ENCODE data around the gene KCNQ5.

KCNQ5 gene

DNA sequence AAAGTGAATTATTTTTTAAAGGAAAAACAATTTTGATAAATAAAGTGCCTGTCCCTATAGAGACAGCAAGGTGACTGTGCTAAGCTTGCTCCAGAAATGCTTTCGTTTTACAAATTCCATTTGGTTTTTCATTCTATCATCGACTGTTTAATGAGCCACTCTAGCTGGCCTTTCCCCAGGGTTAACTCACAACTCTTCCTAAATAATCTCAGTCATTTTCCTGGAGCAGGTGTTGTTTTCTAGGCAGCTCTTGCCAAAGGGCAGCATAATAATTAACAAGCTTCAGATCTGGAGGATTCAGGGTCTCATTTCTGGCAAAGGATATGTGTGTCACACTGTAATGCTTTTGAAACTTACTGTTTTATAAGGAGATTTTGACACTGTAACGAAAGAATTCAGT is 419.2 kb downstream of the KCNQ5 start:
- Histone ChIP-seq H3K36me3 (no peaks in the 10 kb centered on the region; the same call in 1 of the 2 replicates), H3K27ac (no peak overlapping the region), H3K4me3 (ENCODE audit: low read depth, low read length) (no peak overlapping the region), H3K27me3 (ENCODE audit: insufficient read depth, low read depth, severe bottlenecking) (no peaks in the 10 kb centered on the region), H3K9me3 (ENCODE audit: severe bottlenecking) (peaks cover 7% of the 10 kb centered on the region)
- no peak for DNase-seq
- TF ChIP-seq, protein P1, sequence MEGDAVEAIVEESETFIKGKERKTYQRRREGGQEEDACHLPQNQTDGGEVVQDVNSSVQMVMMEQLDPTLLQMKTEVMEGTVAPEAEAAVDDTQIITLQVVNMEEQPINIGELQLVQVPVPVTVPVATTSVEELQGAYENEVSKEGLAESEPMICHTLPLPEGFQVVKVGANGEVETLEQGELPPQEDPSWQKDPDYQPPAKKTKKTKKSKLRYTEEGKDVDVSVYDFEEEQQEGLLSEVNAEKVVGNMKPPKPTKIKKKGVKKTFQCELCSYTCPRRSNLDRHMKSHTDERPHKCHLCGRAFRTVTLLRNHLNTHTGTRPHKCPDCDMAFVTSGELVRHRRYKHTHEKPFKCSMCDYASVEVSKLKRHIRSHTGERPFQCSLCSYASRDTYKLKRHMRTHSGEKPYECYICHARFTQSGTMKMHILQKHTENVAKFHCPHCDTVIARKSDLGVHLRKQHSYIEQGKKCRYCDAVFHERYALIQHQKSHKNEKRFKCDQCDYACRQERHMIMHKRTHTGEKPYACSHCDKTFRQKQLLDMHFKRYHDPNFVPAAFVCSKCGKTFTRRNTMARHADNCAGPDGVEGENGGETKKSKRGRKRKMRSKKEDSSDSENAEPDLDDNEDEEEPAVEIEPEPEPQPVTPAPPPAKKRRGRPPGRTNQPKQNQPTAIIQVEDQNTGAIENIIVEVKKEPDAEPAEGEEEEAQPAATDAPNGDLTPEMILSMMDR (IDR thresholded peaks at IDR 0.05; ENCODE audit: low read depth, low read length), result no peak

DNA sequence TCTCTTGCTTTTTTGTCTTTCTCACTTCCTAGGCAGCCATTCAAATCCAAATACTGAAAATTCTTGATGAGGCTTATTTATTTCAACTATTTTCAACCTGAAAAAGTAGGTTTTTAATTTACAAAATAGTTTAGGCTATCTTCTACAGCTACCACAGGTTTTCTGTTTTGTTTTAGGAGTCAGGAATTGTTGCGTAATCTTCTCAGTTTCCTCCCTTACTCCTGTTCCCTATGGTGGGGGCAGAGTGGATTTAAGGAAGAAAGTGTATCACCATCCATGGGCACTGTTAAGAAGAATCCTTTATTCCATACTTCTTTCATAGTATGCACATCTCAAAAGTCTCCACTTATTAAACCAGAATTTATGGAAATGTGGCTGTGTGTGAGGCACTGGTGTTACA is 421.0 kb downstream of the KCNQ5 start:
- no peak overlapping the region for H3K4me3 ChIP-seq (ENCODE audit: low read depth, low read length)
- no peaks in the 10 kb centered on the region; the same call in 1 of the 2 replicates for H3K36me3 ChIP-seq
- TF ChIP-seq, protein P1 (IDR thresholded peaks at IDR 0.05; ENCODE audit: low read depth, low read length), result no peak
- peaks cover 7% of the 10 kb centered on the region for H3K9me3 ChIP-seq (ENCODE audit: severe bottlenecking)
- DNase-seq, result no peak
- no peaks in the 10 kb centered on the region for H3K27me3 ChIP-seq (ENCODE audit: insufficient read depth, low read depth, severe bottlenecking)
- H3K27ac ChIP-seq, result no peak overlapping the region

DNA sequence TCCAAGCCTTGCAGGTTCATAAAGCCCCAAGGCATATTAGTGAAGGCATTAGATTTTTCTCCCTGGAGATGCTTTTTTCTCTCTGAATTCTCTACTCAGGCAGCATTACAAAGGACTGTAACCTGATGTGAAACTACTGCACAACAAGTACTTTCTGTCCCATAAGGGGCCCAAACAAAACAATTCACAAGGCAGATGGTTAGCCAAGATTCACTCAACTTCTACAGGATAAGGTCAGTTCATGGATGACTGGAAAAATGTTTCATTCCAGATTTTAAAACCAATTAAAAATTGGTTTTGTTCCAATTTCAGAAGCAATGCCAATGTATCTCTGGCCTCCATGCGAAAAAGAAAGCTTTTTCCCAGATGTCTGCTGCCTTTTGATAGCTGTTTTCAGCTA is 421.6 kb downstream of the KCNQ5 start:
- no peaks in the 10 kb centered on the region for H3K27me3 ChIP-seq (ENCODE audit: insufficient read depth, low read depth, severe bottlenecking)
- no peak overlapping the region for H3K4me3 ChIP-seq (ENCODE audit: low read depth, low read length)
- TF ChIP-seq, protein P1 (IDR thresholded peaks at IDR 0.05; ENCODE audit: low read depth, low read length), result no peak
- no peaks in the 10 kb centered on the region; the same call in 1 of the 2 replicates for H3K36me3 ChIP-seq
- H3K27ac ChIP-seq, result no peak overlapping the region
- DNase-seq, result no peak
- peaks cover 7% of the 10 kb centered on the region for H3K9me3 ChIP-seq (ENCODE audit: severe bottlenecking)

DNA sequence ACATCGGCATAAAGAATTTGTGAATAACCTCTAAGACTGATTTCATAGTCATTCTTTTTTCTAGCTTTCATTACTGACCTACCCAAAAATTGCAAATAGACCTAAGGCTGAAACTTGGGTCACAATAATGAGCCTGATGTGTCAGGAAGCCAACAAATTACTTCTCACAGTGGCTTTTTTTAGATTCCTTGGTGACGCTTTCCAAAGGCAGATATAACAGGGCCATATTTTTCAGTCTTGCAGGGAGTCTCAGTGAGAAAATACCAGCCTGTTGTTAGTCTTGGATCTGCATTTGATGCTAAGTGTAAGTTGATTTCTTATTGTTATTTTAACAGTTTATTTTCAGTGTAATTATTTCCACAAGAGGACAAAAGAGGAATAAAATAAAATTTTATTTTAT is 423.7 kb downstream of the KCNQ5 start:
- Histone ChIP-seq H3K4me3 (ENCODE audit: low read depth, low read length) (no peak overlapping the region), H3K36me3 (no peaks in the 10 kb centered on the region; the same call in 1 of the 2 replicates), H3K27me3 (ENCODE audit: insufficient read depth, low read depth, severe bottlenecking) (no peaks in the 10 kb centered on the region), H3K9me3 (ENCODE audit: severe bottlenecking) (no peaks in the 10 kb centered on the region), H3K27ac (no peak overlapping the region)
- TF ChIP-seq, protein P1 (IDR thresholded peaks at IDR 0.05; ENCODE audit: low read depth, low read length), result no peak
- DNase-seq, result no peak

DNA sequence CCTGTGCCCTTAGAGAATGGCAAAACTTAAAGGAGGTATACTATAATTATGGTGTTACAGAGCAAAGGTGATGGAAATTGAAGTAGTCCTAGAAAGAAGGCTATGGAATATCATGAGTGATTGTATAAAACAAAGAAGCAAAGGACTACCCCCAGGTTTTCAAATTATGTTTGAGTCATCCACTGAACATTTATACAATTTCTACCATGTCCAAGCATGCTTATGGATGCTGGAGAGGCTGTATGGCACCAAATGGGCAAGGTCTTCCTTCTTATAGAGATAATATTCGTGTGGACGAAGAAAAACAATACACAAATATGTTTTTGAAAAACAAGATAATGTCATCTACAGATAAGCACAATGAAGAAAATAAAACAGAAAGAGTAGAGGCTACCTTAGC is 425.9 kb downstream of the KCNQ5 start:
- H3K9me3 ChIP-seq (ENCODE audit: severe bottlenecking), result no peaks in the 10 kb centered on the region
- H3K27ac ChIP-seq, result no peak overlapping the region
- DNase-seq, result no peak

More for the DNA sequence above, 425.9 kb downstream of the KCNQ5 start:
- TF ChIP-seq, protein P1 (IDR thresholded peaks at IDR 0.05; ENCODE audit: low read depth, low read length), result no peak
- Histone ChIP-seq H3K36me3 (no peaks in the 10 kb centered on the region; the same call in 1 of the 2 replicates), H3K4me3 (ENCODE audit: low read depth, low read length) (no peak overlapping the region), H3K27me3 (ENCODE audit: insufficient read depth, low read depth, severe bottlenecking) (no peaks in the 10 kb centered on the region)
